ENCODE data around the gene RNF141. TPM values are rescaled to one million over a fixed set of nuclear protein-coding genes. Genes with fewer than 3 reads are reported as not detected.

Gene RNF141
- polyA plus RNA-seq, 1 of the 3 experiments (the other 2 are of a cell fraction) = 6.9 TPM

- CTCF ChIA-PET = no interaction called here
- DNase-seq = no peak
- 87% methylated on average over 12 of the region's 13 CpGs for WGBS (ENCODE audit: low lambda C conversion rate)
- Histone ChIP-seq H4K20me1 (ENCODE audit: insufficient read depth) (no peaks in the 10 kb centered on the region), H3K9me2 (no peaks in the 10 kb centered on the region), H3K27me3 (ENCODE audit: insufficient read depth) (no peaks in the 10 kb centered on the region), H3K4me1 (ENCODE audit: control insufficient read depth in 1 of 2, insufficient read depth in 2 of 2, low read depth in 1 of 2, low read length in 1 of 2) (peaks cover 7 to 16% of the 10 kb centered on the region in 2 experiments; a peak in 3 of 4 replicates), H3F3A (replicated peaks; ENCODE audit: insufficient read depth) (peaks cover 12% of the 10 kb centered on the region), H3K9me3 (no peaks in the 10 kb centered on the region), H3K4me3 (ENCODE audit: low read depth in 2 of 2, low read length in 1 of 2) (no peak overlapping the region), H3K9ac (no peak overlapping the region), H3K27ac (ENCODE audit: low read depth in 2 of 2, low read length in 1 of 2) (no peak overlapping the region), H2AFZ (ENCODE audit: low read depth) (no peak overlapping the region), H3K36me3 (replicated peaks in 1 of 2; ENCODE audit: control insufficient read depth in 1 of 2, insufficient read depth in 2 of 2, low read length in 1 of 2) (no peaks in the 10 kb centered on the region), H3K4me2 (no peak overlapping the region), H3K79me2 (ENCODE audit: insufficient read depth) (no peaks in the 10 kb centered on the region)
- POLR2A ChIA-PET = no interaction called here
- TF ChIP-seq MEF2A (IDR thresholded peaks at IDR 0.05; ENCODE audit: borderline replicate concordance, low read depth) = no peak
- no peak for TF ChIP-seq RAD21 (IDR thresholded peaks at IDR 0.05; ENCODE audit: low read length)
- no peak for TF ChIP-seq TCF12 (IDR thresholded peaks at IDR 0.05)
- TF ChIP-seq NRF1 (IDR thresholded peaks at IDR 0.05; ENCODE audit: low read depth, low read length) = no peak
- no peak for TF ChIP-seq RFX5 (IDR thresholded peaks at IDR 0.05; ENCODE audit: low read length)
- TF ChIP-seq YY1 (IDR thresholded peaks at IDR 0.05; ENCODE audit: low read depth) = no peak
- no peak for TF ChIP-seq ELF1 (IDR thresholded peaks at IDR 0.05)
- TF ChIP-seq, protein P1, sequence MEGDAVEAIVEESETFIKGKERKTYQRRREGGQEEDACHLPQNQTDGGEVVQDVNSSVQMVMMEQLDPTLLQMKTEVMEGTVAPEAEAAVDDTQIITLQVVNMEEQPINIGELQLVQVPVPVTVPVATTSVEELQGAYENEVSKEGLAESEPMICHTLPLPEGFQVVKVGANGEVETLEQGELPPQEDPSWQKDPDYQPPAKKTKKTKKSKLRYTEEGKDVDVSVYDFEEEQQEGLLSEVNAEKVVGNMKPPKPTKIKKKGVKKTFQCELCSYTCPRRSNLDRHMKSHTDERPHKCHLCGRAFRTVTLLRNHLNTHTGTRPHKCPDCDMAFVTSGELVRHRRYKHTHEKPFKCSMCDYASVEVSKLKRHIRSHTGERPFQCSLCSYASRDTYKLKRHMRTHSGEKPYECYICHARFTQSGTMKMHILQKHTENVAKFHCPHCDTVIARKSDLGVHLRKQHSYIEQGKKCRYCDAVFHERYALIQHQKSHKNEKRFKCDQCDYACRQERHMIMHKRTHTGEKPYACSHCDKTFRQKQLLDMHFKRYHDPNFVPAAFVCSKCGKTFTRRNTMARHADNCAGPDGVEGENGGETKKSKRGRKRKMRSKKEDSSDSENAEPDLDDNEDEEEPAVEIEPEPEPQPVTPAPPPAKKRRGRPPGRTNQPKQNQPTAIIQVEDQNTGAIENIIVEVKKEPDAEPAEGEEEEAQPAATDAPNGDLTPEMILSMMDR (IDR thresholded peaks at IDR 0.05) = no peak
- TF ChIP-seq EP300 (IDR thresholded peaks at IDR 0.05; ENCODE audit: borderline replicate concordance in 1 of 2, low read depth in 1 of 2, low read length in 1 of 2) = no peak
- TF ChIP-seq GABPA (IDR thresholded peaks at IDR 0.05; ENCODE audit: low read depth) = no peak
- no peak for TF ChIP-seq POLR2AphosphoS5 (IDR thresholded peaks at IDR 0.05; ENCODE audit: low read depth, low read length)
- TF ChIP-seq, protein P2, sequence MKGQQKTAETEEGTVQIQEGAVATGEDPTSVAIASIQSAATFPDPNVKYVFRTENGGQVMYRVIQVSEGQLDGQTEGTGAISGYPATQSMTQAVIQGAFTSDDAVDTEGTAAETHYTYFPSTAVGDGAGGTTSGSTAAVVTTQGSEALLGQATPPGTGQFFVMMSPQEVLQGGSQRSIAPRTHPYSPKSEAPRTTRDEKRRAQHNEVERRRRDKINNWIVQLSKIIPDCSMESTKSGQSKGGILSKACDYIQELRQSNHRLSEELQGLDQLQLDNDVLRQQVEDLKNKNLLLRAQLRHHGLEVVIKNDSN (IDR thresholded peaks at IDR 0.05; ENCODE audit: borderline replicate concordance, low read depth) = no peak
- TF ChIP-seq, protein P3, sequence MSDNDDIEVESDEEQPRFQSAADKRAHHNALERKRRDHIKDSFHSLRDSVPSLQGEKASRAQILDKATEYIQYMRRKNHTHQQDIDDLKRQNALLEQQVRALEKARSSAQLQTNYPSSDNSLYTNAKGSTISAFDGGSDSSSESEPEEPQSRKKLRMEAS (IDR thresholded peaks at IDR 0.05; ENCODE audit: low read depth) = no peak
- no peak for TF ChIP-seq CHD2 (IDR thresholded peaks at IDR 0.05; ENCODE audit: low read length, partially characterized antibody)
- TF ChIP-seq MXI1 (IDR thresholded peaks at IDR 0.05; ENCODE audit: low read depth, low read length) = no peak
- TF ChIP-seq FOXM1 (IDR thresholded peaks at IDR 0.05; ENCODE audit: low read depth) = no peak
- no peak for TF ChIP-seq FOSL2 (IDR thresholded peaks at IDR 0.05; ENCODE audit: borderline replicate concordance, low read depth)
- TF ChIP-seq JUND (IDR thresholded peaks at IDR 0.05) = no peak
- TF ChIP-seq PBX3 (IDR thresholded peaks at IDR 0.05) = no peak
These were observed 52.7 kb downstream of the RNF141 start for GRCh38 chr11:10488121-10488933.

All from SK-N-SH (cell line).